Fibroblast of lung (primary cell): ENCODE results near the gene NEK11. TPM values are rescaled to one million over a fixed set of nuclear protein-coding genes. Genes with fewer than 3 reads are reported as not detected.

Experiments used
- DNase-seq, 2 donors: peaks; one replicate each; pipeline versions ENCODE4 v3.0.0 to v3.0.0-alpha.2; 2010; ENCODE audit warnings: low read depth in 2 of 2
- H2AFZ ChIP-seq: 2 replicates; pipeline ENCODE4 v1.5.1; 2012; ENCODE audit warnings: low read length, control low read depth, inconsistent platforms
- H3K27ac ChIP-seq: 2 replicates; pipeline ENCODE4 v1.5.1; 2011; ENCODE audit warnings: low read length, control low read depth; ENCODE audit not compliant: insufficient read depth
- H3K27me3 ChIP-seq: 2 replicates; pipeline ENCODE4 v1.5.1; 2011; ENCODE audit warnings: mild to moderate bottlenecking, low read length; ENCODE audit not compliant: control insufficient read depth, insufficient read depth
- H3K36me3 ChIP-seq: 2 replicates; pipeline ENCODE4 v1.5.1; 2011; ENCODE audit warnings: low read length; ENCODE audit not compliant: control insufficient read depth, insufficient read depth
- H3K4me1 ChIP-seq: 2 replicates; pipeline ENCODE4 v1.5.1; 2011; ENCODE audit warnings: low read length; ENCODE audit not compliant: control insufficient read depth, insufficient read depth; ENCODE audit errors: extremely low read depth
- H3K4me2 ChIP-seq: 2 replicates; pipeline ENCODE4 v1.5.1; 2011; ENCODE audit warnings: low read length, control low read depth; ENCODE audit not compliant: insufficient read depth; ENCODE audit errors: extremely low read depth
- H3K4me3 ChIP-seq, 4 experiments: fragments of 200-600 bp in 1 of 4; sonication (generic) in 1 of 4; replicated peaks in 1 of 4; 2 replicates each; pipeline ENCODE4 v1.5.1; 2011 to 2016; ENCODE audit warnings: low read length in 4 of 4, low read depth in 3 of 4, mild to moderate bottlenecking in 3 of 4, control low read depth in 2 of 4, inconsistent platforms in 1 of 4, mixed read lengths in 1 of 4; ENCODE audit not compliant: insufficient read depth in 1 of 4; ENCODE audit errors: control extremely low read depth in 1 of 4
- H3K79me2 ChIP-seq: 2 replicates; pipeline ENCODE4 v1.5.1; 2012; ENCODE audit warnings: mild to moderate bottlenecking, low read length, inconsistent platforms; ENCODE audit not compliant: control insufficient read depth, insufficient read depth
- H3K9ac ChIP-seq: 2 replicates; pipeline ENCODE4 v1.5.1; 2011; ENCODE audit warnings: mild to moderate bottlenecking, low read length, control low read depth; ENCODE audit not compliant: insufficient read depth
- H3K9me3 ChIP-seq: 2 replicates; pipeline ENCODE4 v1.5.1; 2012; ENCODE audit warnings: low read depth, low read length; ENCODE audit not compliant: control insufficient read depth, insufficient read depth
- H4K20me1 ChIP-seq: 2 replicates; pipeline ENCODE4 v1.5.1; 2011; ENCODE audit warnings: low read length; ENCODE audit not compliant: control insufficient read depth, insufficient read depth; ENCODE audit errors: extremely low read depth
- EZH2 ChIP-seq: IDR thresholded peaks from 2 replicates; pipeline ENCODE4 v1.5.1; 2012; ENCODE audit warnings: low read length, control low read depth, mild to moderate bottlenecking; ENCODE audit errors: missing control alignments
- polyA plus RNA-seq, 2 donors: library from polyadenylated mRNA; depleted of rRNA in 1 of 2; stranded (reverse) in 1 of 2; unstranded in 1 of 2; fragments of >200 nt; gene quantifications; 2 replicates each; pipeline ENCODE4 v1.2.1, GENCODE V29; 2011 to 2012; ENCODE audit warnings: missing spikeins in 1 of 2
- total RNA-seq: library from RNA; depleted of rRNA; stranded (reverse); fragments of >200 nt; gene quantifications from 2 replicates; pipeline ENCODE4 v1.2.1, GENCODE V29; 2014
- TF ChIP-seq, protein P1 (sequence below), 2 donors: IDR thresholded peaks in 1 of 2; conservative IDR thresholded peaks in 1 of 2; 1 replicate in 1 of 2; 2 replicates in 1 of 2; pipeline ENCODE4 v1.5.1; 2011 to 2012; ENCODE audit warnings: low read length in 2 of 2, control low read depth in 1 of 2, inconsistent platforms in 1 of 2, low read depth in 1 of 2, mild to moderate bottlenecking in 1 of 2

The NEK11 gene
- total and polyA plus RNA-seq, 2 donors (not counting 1 experiment from before 2014, with no cell fraction given), result 4.3 to 13.0 TPM

DNA sequence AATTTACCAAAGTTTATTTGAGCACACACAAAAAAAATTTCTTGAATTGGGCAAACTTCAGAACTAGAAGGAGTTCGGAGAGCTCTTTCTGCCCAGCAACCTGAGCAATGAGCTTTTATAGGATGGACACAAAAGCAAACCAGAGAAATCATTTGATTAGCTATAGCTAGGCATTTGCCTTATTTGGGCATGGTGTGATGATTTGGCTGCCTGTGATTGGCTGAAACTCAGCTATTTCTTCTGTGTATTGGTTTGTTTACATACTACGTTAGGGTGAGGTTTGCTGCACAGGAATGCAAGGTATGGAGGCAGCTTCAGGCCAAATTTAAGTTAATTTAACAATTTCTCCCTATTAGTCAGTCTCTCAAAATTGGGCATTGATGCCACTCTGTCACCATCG lies 65.1 kb downstream of the NEK11 start:
- H3K4me1 ChIP-seq, result no peaks in the 10 kb centered on the region
- no peak overlapping the region for H3K4me2 ChIP-seq
- H3K27ac ChIP-seq, result no peak overlapping the region
- H2AFZ ChIP-seq, result no peak overlapping the region
- H3K4me3 ChIP-seq, result no peak overlapping the region
- H3K9me3 ChIP-seq, result no peaks in the 10 kb centered on the region
- no peaks in the 10 kb centered on the region for H4K20me1 ChIP-seq
- H3K9ac ChIP-seq, result no peak overlapping the region
- no peak for TF ChIP-seq EZH2
- TF ChIP-seq, protein P1, sequence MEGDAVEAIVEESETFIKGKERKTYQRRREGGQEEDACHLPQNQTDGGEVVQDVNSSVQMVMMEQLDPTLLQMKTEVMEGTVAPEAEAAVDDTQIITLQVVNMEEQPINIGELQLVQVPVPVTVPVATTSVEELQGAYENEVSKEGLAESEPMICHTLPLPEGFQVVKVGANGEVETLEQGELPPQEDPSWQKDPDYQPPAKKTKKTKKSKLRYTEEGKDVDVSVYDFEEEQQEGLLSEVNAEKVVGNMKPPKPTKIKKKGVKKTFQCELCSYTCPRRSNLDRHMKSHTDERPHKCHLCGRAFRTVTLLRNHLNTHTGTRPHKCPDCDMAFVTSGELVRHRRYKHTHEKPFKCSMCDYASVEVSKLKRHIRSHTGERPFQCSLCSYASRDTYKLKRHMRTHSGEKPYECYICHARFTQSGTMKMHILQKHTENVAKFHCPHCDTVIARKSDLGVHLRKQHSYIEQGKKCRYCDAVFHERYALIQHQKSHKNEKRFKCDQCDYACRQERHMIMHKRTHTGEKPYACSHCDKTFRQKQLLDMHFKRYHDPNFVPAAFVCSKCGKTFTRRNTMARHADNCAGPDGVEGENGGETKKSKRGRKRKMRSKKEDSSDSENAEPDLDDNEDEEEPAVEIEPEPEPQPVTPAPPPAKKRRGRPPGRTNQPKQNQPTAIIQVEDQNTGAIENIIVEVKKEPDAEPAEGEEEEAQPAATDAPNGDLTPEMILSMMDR (conservative IDR thresholded peaks at IDR 0.05 in 1 of 2, IDR thresholded peaks at IDR 0.05 in 1 of 2; ENCODE audit: low read depth in 1 of 2, low read length in 2 of 2), result no peak
- H3K36me3 ChIP-seq, result no peaks in the 10 kb centered on the region
- peak; percentile 10 to 27 for DNase-seq
- H3K27me3 ChIP-seq, result no peaks in the 10 kb centered on the region
- no peaks in the 10 kb centered on the region for H3K79me2 ChIP-seq

DNA sequence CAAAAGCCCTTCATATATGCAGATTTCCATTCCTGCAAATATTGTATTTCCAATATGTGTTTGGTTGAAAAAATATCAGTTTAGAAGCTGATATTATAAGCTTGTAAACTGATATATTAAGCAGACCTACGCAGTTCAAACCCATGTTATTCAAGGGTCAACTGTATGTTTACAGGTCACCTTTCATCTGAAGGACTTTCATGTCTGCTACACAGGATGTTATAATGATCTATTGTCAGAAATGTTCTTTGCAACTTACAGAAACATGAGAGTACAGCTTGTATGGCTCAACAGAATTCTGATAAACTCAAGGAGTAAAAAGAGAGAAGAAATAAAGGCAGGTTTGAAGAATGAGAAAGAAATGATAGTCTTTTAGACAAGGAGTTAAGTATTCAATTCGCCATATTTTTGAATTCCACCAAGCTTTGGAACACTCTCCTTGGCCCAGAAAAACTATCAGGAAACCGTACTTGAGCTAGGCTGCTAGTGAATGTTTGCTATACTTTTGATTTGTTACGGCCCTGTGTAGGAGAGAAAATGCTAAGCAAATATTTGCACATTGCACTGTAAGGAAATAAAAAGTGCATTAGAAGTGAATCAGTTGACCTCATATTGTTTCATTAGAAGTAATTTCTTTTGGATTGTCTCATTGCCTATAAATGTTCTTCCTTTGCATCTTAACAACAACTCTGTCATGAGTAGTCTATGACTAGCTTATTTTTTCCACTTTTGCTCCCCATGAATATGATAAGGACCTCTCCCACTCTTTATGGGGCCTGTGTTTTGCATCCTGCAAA lies 81.2 kb downstream of the NEK11 start:
- Histone ChIP-seq H3K27ac (no peak overlapping the region), H3K4me2 (no peak overlapping the region), H3K9me3 (no peaks in the 10 kb centered on the region), H2AFZ (no peak overlapping the region), H3K4me1 (no peaks in the 10 kb centered on the region), H4K20me1 (no peaks in the 10 kb centered on the region), H3K9ac (no peak overlapping the region), H3K36me3 (no peaks in the 10 kb centered on the region), H3K79me2 (no peaks in the 10 kb centered on the region), H3K27me3 (no peaks in the 10 kb centered on the region), H3K4me3 (no peak overlapping the region)
- TF ChIP-seq, protein P1 (conservative IDR thresholded peaks at IDR 0.05 in 1 of 2, IDR thresholded peaks at IDR 0.05 in 1 of 2; ENCODE audit: low read depth in 1 of 2, low read length in 2 of 2), result no peak
- TF ChIP-seq EZH2, result no peak
- peak in 1 of 2 donors; percentile 63 for DNase-seq

DNA sequence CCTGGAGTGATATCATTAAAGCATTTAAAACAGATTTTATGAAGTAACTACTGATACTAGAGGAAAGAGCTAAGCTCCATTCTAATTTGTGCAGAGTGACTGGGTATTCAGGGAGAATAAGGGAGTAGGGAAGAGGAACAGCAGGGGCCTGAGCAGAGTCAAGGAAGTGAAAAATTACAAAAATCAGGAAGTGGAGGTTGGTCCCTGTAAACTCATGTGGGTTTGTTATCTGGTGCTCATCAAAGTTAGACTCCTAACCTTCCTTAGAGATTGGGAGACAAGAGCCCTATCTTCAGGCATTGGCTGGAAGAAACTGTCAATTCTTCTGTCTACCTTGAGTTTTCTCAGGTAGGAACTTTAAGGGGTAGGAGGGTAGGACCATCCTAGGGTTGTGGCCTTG lies 82.5 kb downstream of the NEK11 start:
- Histone ChIP-seq H3K36me3 (no peaks in the 10 kb centered on the region), H3K4me3 (no peak overlapping the region), H4K20me1 (no peaks in the 10 kb centered on the region), H3K27me3 (no peaks in the 10 kb centered on the region), H3K79me2 (no peaks in the 10 kb centered on the region), H3K27ac (no peak overlapping the region), H2AFZ (no peak overlapping the region), H3K9ac (no peak overlapping the region), H3K4me2 (no peak overlapping the region), H3K9me3 (no peaks in the 10 kb centered on the region), H3K4me1 (no peaks in the 10 kb centered on the region)
- peak in 1 of 2 donors; percentile 10 for DNase-seq
- no peak for TF ChIP-seq EZH2
- TF ChIP-seq, protein P1 (conservative IDR thresholded peaks at IDR 0.05 in 1 of 2, IDR thresholded peaks at IDR 0.05 in 1 of 2; ENCODE audit: low read depth in 1 of 2, low read length in 2 of 2), result no peak
